SKM-1 (cell line): ENCODE data around the gene ZHX3.
"Not testable (repeated sequence)": the region's sequence is repeated elsewhere in the genome, so short reads cannot be mapped to it uniquely, and the experiment has no call there.

ENCODE experiments used
- DNase-seq: peaks from one replicate; lab custom pipeline; 2025; ENCODE audit not compliant: unreplicated experiment; lab: John Stamatoyannopoulos, UW

ZHX3 gene

DNA sequence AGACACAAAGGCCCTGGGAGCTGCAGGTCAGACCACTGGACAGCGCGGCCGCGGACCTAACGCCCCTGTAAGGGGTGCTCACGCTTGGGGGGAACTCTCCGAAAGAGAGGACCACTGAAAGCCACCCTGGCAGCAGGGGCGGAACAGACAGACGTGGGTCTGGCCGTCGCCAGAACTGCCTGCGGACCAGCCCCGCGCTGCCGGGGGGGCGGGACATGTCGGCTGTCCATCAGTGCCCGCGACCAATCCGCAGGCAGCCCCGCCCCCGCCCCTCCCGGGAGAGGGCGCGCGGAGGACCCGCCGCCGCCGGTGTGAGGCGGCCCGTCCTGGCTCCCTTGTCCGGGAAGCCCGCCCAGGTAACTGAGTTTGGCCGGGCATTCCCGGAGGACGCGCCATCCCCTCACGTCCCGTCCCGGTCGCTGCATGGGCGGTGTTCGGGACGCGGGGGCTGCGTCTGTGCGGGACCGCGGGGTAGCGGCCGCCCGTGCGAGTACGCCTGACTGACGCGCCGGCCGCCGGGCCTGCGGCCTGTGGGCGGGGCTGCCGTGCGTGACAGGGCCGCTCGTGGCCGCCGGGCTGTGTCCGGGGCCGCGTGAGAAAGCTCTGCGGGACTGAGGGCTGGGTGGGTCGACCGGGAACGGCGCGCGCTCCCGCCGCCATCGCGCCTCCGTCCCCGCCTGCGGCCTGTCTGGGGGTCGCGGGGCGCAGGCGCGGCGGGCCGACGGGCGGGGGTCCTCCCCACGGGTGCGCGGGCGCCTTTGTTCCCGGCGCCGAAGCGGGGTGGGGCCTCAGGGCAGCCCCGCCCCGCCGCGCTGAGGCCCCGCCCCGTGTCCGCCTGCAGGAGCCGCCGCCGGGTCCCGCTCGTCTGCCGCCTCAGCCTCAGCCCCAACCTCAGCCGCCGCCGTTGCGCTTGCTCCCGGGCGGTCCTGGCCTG, 180.6 kb downstream of the ZHX3 start, which contains the start of gene PLCG1:
Gene PLCG1, plus strand, starts transcription at position 864 of the 934 bp plus-strand sequence. CDS start 99 bp downstream, outside the sequence.
- DNase-seq, result peak; percentile 47

DNA sequence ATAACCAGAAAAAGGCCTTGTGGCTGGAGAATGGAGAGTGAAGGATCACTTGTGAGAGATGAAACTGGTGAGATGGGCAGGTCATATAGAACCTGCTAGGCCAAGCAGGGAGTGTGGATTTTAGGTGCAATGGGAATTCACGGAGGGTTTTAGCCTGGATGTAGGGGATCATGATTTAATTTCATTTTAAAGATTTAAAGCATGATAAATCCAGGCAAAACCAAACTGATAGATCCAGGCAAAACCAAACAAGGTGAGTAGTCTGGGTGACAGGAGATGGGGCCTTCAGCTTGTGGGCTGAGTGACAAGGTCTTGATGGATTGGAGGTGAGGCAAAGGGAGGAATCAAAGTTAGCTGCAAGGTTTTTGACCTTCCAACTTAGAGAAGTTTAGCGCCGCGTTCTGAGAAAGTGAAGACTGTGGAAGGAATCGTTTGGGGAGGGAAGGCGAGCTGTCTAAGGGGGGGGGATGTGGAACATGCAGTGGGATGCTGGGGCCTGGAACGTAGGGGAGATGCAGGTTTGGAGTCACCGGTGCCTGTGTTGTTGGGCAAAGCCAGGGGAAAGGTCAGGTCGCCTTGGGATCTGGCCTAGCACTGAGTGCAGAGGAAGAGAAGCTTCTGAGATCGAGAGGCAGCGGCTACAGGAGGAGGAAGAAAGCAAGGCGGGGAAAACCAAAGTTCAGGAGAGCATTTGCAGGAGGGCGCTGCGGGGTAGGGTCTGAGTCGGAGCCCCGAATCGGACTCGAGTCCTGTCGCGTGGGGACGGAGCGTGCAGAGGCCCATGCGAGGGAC, 181.4 kb downstream of the ZHX3 start:
- DNase-seq, result no peak

DNA sequence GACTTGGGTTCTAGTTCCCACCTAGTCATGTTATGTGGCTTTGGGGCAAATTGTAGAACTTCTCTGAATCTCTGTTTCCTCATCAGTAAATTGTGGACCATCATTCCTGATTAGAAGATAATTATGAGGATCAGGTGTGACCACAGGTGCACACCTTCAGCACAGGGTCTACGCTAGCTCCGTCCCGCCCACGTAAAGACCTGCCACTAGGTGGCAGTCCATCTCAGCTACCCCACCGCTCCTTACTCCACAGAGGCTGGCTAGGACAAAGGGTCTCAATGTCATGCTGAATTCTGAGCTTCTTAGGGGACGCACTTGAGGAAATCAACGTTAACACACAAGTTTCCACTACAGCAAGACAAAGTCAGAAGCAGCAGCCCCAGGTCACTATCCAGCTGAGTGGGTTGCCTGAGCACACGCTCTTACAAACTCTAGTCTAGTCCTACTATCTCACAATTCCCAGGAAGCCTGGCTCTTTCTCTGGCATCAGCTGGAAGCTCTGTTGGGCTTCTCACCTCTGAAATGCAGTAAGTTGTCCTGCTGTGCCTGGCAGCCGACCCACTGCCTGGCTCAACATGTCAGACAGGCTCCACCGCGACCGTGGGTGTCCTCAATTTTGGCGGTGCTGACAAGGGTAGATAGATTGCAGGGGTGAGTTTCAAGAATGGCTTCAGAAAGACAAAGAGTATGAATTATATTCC, 182.2 kb downstream of the ZHX3 start:
- no peak for DNase-seq

DNA sequence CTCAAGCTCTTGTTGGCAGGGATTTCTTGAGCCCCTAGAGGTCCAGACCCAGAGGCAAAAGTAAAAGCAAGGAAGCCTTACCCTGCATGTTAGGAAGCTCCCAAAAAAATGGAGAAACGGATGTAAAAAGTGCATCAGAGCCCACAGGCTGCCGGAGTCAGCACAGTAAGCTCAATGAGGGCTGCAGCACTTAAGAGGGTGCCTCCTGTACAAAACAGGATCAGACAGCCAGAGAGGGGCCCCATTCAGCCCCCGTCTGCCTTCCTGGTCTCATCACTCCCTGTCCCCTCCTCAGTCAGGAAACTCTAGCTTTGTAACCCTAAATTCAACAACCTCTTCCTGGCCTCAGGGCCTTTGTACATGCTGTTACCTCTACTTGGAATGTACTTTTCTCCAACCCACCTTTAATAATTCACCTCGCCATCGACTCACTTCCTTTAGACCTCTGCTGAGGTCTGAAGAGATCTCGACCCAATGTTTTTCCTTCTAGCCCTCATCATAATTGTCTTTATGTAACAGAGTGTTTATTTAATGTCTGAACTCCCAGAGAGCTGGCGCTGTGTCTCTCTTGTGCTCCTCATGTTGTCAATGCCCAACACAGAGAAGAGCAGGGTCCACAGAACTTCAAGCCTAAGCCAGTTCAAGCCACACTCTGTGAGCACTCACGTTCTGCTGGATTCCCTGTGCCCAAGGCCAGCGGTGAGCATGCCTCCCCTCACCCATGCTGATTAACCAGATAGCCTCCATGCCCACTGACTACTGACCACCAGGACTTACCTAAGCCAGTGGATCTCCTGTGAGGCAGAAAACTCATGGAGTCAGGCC, 183.0 kb downstream of the ZHX3 start:
- no peak for DNase-seq

DNA sequence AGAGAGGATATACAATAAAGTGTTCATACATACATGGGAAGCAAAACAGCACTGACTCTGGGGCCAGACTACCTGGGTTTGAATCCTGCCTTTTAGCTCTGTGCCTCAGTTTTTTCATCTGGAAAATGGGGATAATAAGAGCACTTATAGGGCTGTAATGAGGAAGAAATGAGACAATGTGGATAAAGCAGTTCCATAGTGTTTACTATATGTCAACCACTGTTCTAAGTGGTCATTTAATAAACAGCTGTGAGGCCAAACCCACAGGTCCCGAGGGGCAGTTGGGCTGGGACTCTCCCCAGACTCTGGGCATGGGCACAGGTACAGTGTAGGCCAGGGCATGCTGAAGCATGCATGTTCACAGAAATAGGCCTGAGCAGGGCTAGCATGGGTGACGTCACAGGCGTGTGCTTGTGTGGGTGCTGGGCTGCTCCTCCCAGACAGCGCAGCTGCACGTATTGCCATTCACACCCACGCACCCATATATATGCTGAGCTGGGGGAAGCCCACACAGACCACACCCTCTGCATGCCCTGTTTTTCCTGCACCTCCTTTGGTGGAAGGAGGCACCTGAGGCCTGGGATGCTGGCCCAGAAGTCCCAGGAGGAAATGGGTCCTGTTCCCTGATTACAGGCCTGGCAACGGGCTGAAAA, 183.7 kb downstream of the ZHX3 start:
- DNase-seq, result no peak

DNA sequence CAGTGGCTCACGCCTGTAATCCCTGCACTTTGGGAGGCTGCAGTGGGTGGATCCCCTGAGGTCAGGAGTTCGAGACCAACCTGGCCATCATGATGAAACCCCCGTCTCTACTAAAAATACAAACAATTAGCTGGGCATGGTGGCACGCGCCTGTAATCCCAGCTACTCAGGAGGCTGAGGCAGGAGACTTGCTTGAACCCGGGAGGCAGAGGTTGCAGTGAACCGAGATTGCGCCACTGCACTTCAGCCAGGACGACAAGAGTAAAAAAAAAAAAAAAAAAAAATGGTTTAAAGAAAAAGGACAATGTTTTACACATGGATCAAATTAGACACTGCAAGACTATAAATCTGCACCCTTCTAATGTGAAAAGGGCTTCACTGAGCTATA, 185.1 kb downstream of the ZHX3 start:
- not testable (repeated sequence) for DNase-seq

DNA sequence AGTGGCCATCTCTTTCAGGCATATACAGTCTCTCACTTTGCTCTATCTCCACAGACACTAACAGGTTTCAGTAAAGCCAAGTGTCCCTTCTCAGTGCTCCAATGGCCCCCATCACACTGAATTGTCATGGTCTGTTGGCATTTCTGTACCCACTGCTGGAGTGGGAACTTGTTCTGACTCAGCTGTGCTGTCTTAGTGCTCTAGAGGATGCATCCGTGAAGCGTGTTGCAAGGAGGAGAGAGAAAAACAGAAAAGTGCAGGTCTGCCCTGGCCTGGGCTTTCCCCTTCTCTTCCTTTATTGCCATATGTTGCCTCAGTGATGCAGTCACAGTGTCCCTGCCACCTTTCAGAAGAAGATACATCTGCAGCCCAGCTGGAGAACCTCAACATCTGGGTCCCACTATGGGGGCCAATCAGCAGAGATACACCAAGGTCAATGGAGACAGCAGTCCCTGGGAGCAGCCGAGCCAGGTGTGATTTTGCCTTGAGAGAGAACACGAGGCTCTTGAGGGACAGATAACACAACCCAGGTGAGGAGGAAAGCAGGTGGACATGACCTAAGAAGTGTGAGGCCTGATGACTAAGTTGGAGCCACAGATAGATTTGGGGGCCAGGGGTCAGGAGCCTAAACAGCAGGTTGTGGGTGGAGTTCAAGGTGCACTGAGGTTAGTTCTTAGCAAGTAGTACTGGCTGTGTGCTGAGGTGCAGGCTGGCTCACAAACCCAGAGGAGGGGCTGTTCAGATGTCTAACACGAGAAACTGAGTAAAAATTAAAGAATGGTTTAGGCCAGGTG, 185.7 kb downstream of the ZHX3 start:
- DNase-seq, result no peak
